ENCODE results near the gene DPP3.
"Not testable (repeated sequence)": the region's sequence is repeated elsewhere in the genome, so short reads cannot be mapped to it uniquely, and the experiment has no call there.

Gene DPP3

DNA sequence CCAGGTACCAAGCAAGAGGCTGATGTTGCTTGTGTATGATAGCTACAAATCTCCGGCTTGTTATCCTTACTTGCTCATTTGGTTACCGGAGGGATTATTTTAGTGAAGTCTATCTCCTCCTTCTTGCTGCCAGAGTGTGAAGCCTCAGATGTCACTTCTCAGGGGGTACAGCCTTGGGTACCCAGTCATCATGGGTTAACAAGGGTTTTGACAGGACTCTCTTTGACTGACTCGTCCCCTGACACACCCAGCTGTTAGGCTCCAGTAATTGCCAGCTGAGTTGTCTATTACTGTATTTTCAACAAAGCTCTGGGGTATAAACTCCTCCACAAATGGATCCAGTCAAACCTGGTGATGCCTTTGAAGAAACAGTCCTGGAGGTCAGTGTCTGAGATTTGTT lies 25.4 kb upstream of the DPP3 start:
- DNase-seq (ENCODE audit: extremely low spot score), result no peak
- CTCF ChIA-PET, result interaction anchor here (1.3 to 3.5 kb wide), 3 partner anchors 15 to 24 kb away, joined by 3 to 11 read pairs (median 11); partner anchors contain the start of genes DPP3 and MRPL11
- POLR2A ChIA-PET, result no interaction called here
- TF ChIP-seq, protein P1, sequence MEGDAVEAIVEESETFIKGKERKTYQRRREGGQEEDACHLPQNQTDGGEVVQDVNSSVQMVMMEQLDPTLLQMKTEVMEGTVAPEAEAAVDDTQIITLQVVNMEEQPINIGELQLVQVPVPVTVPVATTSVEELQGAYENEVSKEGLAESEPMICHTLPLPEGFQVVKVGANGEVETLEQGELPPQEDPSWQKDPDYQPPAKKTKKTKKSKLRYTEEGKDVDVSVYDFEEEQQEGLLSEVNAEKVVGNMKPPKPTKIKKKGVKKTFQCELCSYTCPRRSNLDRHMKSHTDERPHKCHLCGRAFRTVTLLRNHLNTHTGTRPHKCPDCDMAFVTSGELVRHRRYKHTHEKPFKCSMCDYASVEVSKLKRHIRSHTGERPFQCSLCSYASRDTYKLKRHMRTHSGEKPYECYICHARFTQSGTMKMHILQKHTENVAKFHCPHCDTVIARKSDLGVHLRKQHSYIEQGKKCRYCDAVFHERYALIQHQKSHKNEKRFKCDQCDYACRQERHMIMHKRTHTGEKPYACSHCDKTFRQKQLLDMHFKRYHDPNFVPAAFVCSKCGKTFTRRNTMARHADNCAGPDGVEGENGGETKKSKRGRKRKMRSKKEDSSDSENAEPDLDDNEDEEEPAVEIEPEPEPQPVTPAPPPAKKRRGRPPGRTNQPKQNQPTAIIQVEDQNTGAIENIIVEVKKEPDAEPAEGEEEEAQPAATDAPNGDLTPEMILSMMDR (IDR thresholded peaks at IDR 0.05; ENCODE audit: control extremely low read depth, extremely low read depth, low read depth, missing control alignments), result no peak

DNA sequence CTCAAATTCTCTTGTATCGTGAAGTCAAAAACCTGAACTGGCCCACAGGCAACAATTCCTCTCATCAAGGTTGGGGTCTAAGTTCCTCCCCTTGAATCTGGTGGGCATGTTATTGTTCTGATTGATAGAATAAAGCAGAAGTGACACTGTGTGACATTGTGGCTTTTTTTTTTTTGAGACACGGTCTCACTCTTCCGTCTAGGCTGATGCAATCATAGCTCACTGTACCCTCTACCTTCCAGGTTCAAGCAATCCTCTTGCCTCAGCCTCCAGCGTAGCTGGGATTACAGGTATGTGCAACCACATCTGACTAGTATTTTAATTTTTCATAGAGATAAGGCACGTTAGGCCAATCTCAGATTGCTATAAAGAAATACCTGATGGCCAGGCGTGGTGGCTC lies 22.4 kb upstream of the DPP3 start:
- ChIA-PET POLR2A (no interaction called here), CTCF (interaction anchor here (0.5 to 2.8 kb wide), 4 partner anchors 19 to 221 kb away, joined by 3 to 19 read pairs (median 4); partner anchors contain the start of gene MRPL11)
- TF ChIP-seq, protein P1 (IDR thresholded peaks at IDR 0.05; ENCODE audit: control extremely low read depth, extremely low read depth, low read depth, missing control alignments), result no peak
- DNase-seq (ENCODE audit: extremely low spot score), result no peak

DNA sequence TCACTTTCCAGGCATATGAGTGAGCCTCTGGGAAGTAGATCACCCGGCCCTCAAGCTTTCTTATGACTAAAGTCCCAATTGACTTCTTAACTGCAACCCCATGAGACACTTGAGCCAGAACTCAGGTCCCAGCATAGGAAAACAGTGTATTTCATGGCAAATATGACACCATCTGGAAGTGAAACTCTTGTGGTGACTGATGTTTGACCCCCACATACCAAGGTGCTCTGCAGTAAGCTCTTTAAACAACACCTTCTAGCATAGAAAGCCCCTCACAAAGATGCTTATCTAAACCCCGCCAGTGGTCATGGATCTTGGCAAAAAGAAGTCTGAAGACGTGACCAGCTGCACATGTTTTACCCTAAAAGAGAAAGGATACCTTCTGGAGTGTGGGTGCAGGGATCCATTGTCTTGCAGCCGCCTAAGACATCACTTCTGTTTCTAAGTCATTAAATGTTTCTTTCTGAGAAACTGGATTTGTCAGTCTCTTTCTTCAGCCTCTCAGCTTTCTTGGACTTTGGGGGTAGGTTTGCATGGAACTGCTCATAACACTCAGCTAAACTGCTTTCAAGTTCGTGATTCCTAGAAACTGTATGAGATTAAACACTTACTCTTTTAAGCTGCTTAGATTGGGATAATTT lies 21.0 kb upstream of the DPP3 start:
- TF ChIP-seq, protein P1 (IDR thresholded peaks at IDR 0.05; ENCODE audit: control extremely low read depth, extremely low read depth, low read depth, missing control alignments), result no peak
- ChIA-PET CTCF (interaction anchor here (1.1 to 2.8 kb wide), 5 partner anchors 10 to 219 kb away, joined by 3 to 19 read pairs (median 5); partner anchors contain the start of gene MRPL11), POLR2A (interaction anchor here (0.8 kb wide), 1 partner anchor 21 kb away, joined by 3 read pairs; the partner anchor contains the start of gene DPP3)
- peak; percentile 39 for DNase-seq (ENCODE audit: extremely low spot score)

DNA sequence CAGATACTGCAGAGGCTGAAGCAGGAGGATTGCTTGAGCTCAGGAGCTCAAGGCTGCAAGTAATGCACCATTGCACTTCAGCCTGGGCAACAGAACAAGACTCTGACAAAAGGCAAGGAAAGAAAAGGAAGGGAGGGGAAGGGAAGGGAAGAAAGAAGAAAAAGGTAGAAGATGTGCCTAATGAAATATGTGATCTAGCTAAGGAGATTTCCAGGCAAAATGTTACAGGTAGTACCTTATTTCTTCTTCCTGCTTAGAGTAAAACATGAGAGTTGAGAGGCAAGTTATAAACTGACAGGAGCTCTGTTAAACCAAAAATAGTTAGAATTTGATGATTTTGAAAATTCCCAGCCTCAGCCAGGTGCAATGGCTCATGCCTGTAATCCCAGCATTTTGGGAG lies 18.2 kb upstream of the DPP3 start:
- TF ChIP-seq, protein P1 (IDR thresholded peaks at IDR 0.05; ENCODE audit: control extremely low read depth, extremely low read depth, low read depth, missing control alignments), result no peak
- ChIA-PET CTCF (interaction anchor here (0.9 to 1.6 kb wide), 5 partner anchors 10 to 76 kb away, joined by 3 to 7 read pairs (median 3); partner anchors contain the start of gene MRPL11), POLR2A (no interaction called here)
- no peak for DNase-seq (ENCODE audit: extremely low spot score)

DNA sequence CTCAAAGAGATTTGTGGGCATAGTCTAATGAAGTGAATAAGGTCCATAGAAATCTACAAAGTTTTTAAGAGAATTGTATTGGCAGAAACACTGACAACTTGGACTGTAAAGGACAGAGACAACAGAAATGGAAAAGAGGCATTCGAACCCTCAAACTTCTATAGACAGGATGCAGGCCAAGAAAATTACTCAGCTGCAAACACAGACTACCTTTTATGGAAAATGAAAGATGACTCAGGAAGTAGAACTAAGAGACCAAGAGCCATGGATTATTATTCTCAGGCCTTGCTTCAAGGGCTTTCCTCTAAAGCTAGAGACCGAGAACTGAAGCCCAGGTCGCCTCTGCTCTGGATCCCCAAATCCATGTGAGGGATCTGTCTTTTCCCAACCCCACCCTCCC lies 17.3 kb upstream of the DPP3 start:
- ChIA-PET CTCF (interaction anchor here (1.0 to 1.6 kb wide), 3 partner anchors 17 to 77 kb away, joined by 4 to 5 read pairs (median 5); partner anchors contain the start of gene DPP3), POLR2A (no interaction called here)
- DNase-seq (ENCODE audit: extremely low spot score), result no peak
- TF ChIP-seq, protein P1 (IDR thresholded peaks at IDR 0.05; ENCODE audit: control extremely low read depth, extremely low read depth, low read depth, missing control alignments), result no peak

DNA sequence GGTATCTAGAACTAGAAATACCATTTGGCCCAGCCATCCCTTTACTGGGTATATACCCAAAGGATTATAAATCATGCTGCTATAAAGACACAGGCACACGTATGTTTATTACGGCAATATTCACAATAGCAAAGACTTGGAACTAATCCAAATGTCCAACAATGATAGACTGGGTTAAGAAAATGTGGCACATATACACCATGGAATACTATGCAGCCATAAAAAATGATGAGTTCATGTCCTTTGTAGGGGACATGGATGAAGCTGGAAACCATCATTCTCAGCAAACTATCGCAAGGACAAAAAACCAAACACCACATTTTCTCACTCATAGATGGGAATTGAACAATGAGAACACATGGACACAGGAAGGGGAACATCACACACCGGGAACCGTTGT lies 16.1 kb upstream of the DPP3 start:
- POLR2A ChIA-PET, result not testable (repeated sequence)
- CTCF ChIA-PET, result interaction anchor here (8.3 kb wide), 1 partner anchor 15 kb away, joined by 83 read pairs; the partner anchor contains the start of gene DPP3

DNA sequence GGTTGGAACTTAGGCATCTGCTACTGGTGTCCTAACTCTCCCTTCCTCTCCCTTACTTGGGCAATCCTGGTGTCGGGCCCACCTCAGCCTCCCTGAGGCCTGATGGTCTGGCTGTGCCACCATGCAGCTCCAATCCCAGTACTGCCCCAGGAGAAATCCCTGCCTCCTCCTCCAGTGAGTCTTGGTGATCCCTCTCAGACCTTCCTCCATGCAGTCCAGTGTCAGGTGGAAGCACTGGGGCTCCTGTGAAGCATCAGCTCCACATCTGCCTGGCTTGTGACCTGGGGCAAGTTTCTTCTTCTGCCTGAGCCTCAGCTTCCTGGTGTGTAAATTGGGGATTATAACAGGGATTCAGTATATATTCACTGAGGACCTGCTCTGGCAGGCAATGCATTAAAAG lies 15.3 kb upstream of the DPP3 start:
- no peak for DNase-seq (ENCODE audit: extremely low spot score)
- CTCF ChIA-PET, result interaction anchor here (0.8 to 8.3 kb wide), 4 partner anchors 14 to 76 kb away, joined by 3 to 83 read pairs (median 3); partner anchors contain the start of genes DPP3 and MRPL11
- TF ChIP-seq, protein P1 (IDR thresholded peaks at IDR 0.05; ENCODE audit: control extremely low read depth, extremely low read depth, low read depth, missing control alignments), result no peak
- POLR2A ChIA-PET, result no interaction called here

More for the DNA sequence above, 16.1 kb upstream of the DPP3 start:
- not testable (repeated sequence) for DNase-seq (ENCODE audit: extremely low spot score)
